DMS153 treated with DMSO at 0.1 percent for 48 hours (cell line): ENCODE data around the gene RAB11B.
"Not testable (repeated sequence)": the region's sequence is repeated elsewhere in the genome, so short reads cannot be mapped to it uniquely, and the experiment has no call there.

Experiments
- DNase-seq: peaks from one replicate; lab custom pipeline; 2025; ENCODE audit not compliant: unreplicated experiment; lab: John Stamatoyannopoulos, UW

Gene RAB11B

GRCh38 chr19:8393192-8393870 is 3.2 kb downstream of the RAB11B start:
- no peak for DNase-seq

GRCh38 chr19:8393871-8394250 is 3.7 kb downstream of the RAB11B start:
- no peak for DNase-seq

- no peak for DNase-seq
These were observed 5.5 kb downstream of the RAB11B start for GRCh38 chr19:8395621-8396082.

- DNase-seq = no peak
These were observed 6.0 kb downstream of the RAB11B start for GRCh38 chr19:8396185-8396562.

- DNase-seq = no peak
These were observed 6.5 kb downstream of the RAB11B start for GRCh38 chr19:8396563-8397203.

GRCh38 chr19:8397271-8397670 is 7.1 kb downstream of the RAB11B start:
- no peak for DNase-seq

GRCh38 chr19:8397746-8398310 is 7.7 kb downstream of the RAB11B start:
- DNase-seq = no peak

- DNase-seq = no peak
These were observed 8.2 kb downstream of the RAB11B start for GRCh38 chr19:8398311-8398771.

- no peak for DNase-seq
These were observed 9.6 kb downstream of the RAB11B start for GRCh38 chr19:8399681-8400188.

- no peak for DNase-seq
These were observed 11.8 kb downstream of the RAB11B start for GRCh38 chr19:8401981-8402411.

- DNase-seq = no peak
These were observed 13.1 kb downstream of the RAB11B start for GRCh38 chr19:8403098-8403819.

- DNase-seq = no peak
These were observed 13.6 kb downstream of the RAB11B start for GRCh38 chr19:8403820-8404109.

- no peak for DNase-seq
These were observed 14.4 kb downstream of the RAB11B start for GRCh38 chr19:8404391-8405151.

GRCh38 chr19:8410718-8411117 is 20.6 kb downstream of the RAB11B start:
- DNase-seq = not testable (repeated sequence)

- peak; percentile 82 for DNase-seq
These were observed 22.8 kb downstream of the RAB11B start, which contains the start of gene MARCHF2 for GRCh38 chr19:8412783-8413628. TSS of gene MARCHF2 (plus strand) at chr19:8413305. CDS start at chr19:8421841, 8,536 bp downstream.

- DNase-seq = no peak
These were observed 23.5 kb downstream of the RAB11B start for GRCh38 chr19:8413629-8413995.

GRCh38 chr19:8416796-8417195 is 26.6 kb downstream of the RAB11B start:
- DNase-seq = no peak

- no peak for DNase-seq
These were observed 31.6 kb downstream of the RAB11B start for GRCh38 chr19:8421484-8422461.

GRCh38 chr19:8423817-8424223 is 33.7 kb downstream of the RAB11B start:
- no peak for DNase-seq
